AG04449 (cell line): Measurements from ENCODE around the gene CEP20.

ENCODE experiments used
- CTCF ChIA-PET: fragments of 350-600 bp; formaldehyde crosslinking; extraction: SDS; loops from one replicate; lab custom pipeline; 2021; ENCODE audit warnings: antibody characterized with exemption; lab: Yijun Ruan, JAX
- POLR2A ChIA-PET: fragments of 400-600, 350-600 bp; formaldehyde crosslinking; extraction: SDS; loops from one replicate; lab custom pipeline; 2020; ENCODE audit warnings: antibody characterized with exemption, inconsistent platforms; lab: Yijun Ruan, JAX
- DNase-seq: peaks from one replicate; pipeline ENCODE4 v3.0.0-alpha.2; 2010; ENCODE audit warnings: low read depth, low spot score
- H3K4me3 ChIP-seq: 2 replicates; pipeline ENCODE4 v1.5.1; 2011; ENCODE audit warnings: low read depth, mild to moderate bottlenecking, control low read depth, low read length
- CTCF ChIP-seq: IDR thresholded peaks from one replicate; pipeline ENCODE4 v1.5.1; 2011; ENCODE audit warnings: mild to moderate bottlenecking, moderate library complexity, low read length, control low read depth, inconsistent platforms; ENCODE audit not compliant: insufficient read depth; ENCODE audit errors: missing control alignments

Gene CEP20

GRCh38 chr16:15820837-15821236, 67.6 kb downstream of the CEP20 start:
- H3K4me3 ChIP-seq, result no peak overlapping the region
- DNase-seq, result no peak
- POLR2A ChIA-PET, result no interaction called here
- CTCF ChIA-PET, result interaction anchor here (0.7 to 7.1 kb wide), 17 partner anchors 8 to 300 kb away, joined by 3 to 79 read pairs (median 7); no protein-coding TSS in a partner anchor
- no peak for TF ChIP-seq CTCF

GRCh38 chr16:15819046-15819445, 69.4 kb downstream of the CEP20 start:
- ChIA-PET CTCF (interaction anchor here (0.6 to 7.1 kb wide), 3 partner anchors 6 to 358 kb away, joined by 3 to 79 read pairs (median 4); no protein-coding TSS in a partner anchor), POLR2A (no interaction called here)
- no peak for TF ChIP-seq CTCF
- DNase-seq, result no peak
- H3K4me3 ChIP-seq, result no peak overlapping the region

GRCh38 chr16:15817446-15817845, 71.0 kb downstream of the CEP20 start:
- no peak for TF ChIP-seq CTCF
- DNase-seq, result no peak
- ChIA-PET POLR2A (no interaction called here), CTCF (interaction anchor here (0.6 to 2.3 kb wide), 7 partner anchors 12 to 310 kb away, joined by 3 to 9 read pairs (median 3); no protein-coding TSS in a partner anchor)
- H3K4me3 ChIP-seq, result no peak overlapping the region

- no peak overlapping the region for H3K4me3 ChIP-seq
- ChIA-PET POLR2A (no interaction called here), CTCF (interaction anchor here (0.9 to 7.1 kb wide), 3 partner anchors 6 to 60 kb away, joined by 3 to 79 read pairs (median 9); no protein-coding TSS in a partner anchor)
- DNase-seq, result no peak
- no peak for TF ChIP-seq CTCF
Observed at GRCh38 chr16:15816228-15816627, 72.2 kb downstream of the CEP20 start.
